A549 (cell line): ENCODE measurements around the gene HOXD10. TPM values are rescaled to one million over a fixed set of nuclear protein-coding genes. Genes with fewer than 3 reads are reported as not detected.

Source experiments
- ATAC-seq, 2 experiments: fragments of 200-7000 bp in 1 of 2; fragments of >200 bp in 1 of 2; cut with Nextera tagmentation in 1 of 2; cut with Tn5 transposase in 1 of 2; 3 replicates each; pipeline versions ENCODE4 v1.8.0 to v1.9.1; 2018 to 2020; ENCODE audit warnings: mild to moderate bottlenecking in 1 of 2, moderate library complexity in 1 of 2
- CTCF ChIA-PET: fragments of 300-600 bp; sonication (Branson Sonifier 250); formaldehyde crosslinking; extraction: SDS; loops from one replicate; lab custom pipeline; 2021; ENCODE audit warnings: antibody characterized with exemption, inconsistent platforms; lab: Yijun Ruan, JAX
- POLR2A ChIA-PET: fragments of 350-600 bp; formaldehyde crosslinking; extraction: SDS; loops from one replicate; lab custom pipeline; 2021; ENCODE audit warnings: antibody characterized with exemption, inconsistent platforms; lab: Yijun Ruan, JAX
- DNase-seq, 2 experiments: peaks; one replicate each; pipeline versions ENCODE4 v3.0.0 to v3.0.0-alpha.2; 2011 to 2016; ENCODE audit warnings: low read depth in 1 of 2, low spot score in 1 of 2
- FAIRE-seq: peaks from 2 replicates; lab custom pipeline; 2011; peaks lifted over from hg19 to GRCh38; lab: Jason Lieb, UNC
- H3K27ac ChIP-seq, 2 experiments: fragments of >200 bp; sonication (Bioruptor Twin); formaldehyde crosslinking; 3 replicates each; pipeline ENCODE4 v1.5.1; 2016 to 2017
- H3K4me1 ChIP-seq: fragments of >200 bp; sonication (Bioruptor Twin); formaldehyde crosslinking; 3 replicates; pipeline ENCODE4 v1.6.1; 2016
- H3K4me2 ChIP-seq: fragments of >200 bp; sonication (Bioruptor Twin); formaldehyde crosslinking; 3 replicates; pipeline ENCODE4 v1.6.1; 2016
- H3K4me3 ChIP-seq: fragments of >200 bp; sonication (Bioruptor Twin); formaldehyde crosslinking; 3 replicates; pipeline ENCODE4 v1.5.1; 2016
- H3K9me3 ChIP-seq: fragments of >200 bp; sonication (Bioruptor Twin); formaldehyde crosslinking; 3 replicates; pipeline ENCODE4 v1.6.1; 2016
- CEBPB ChIP-seq, 2 experiments: fragments of >200 bp in 1 of 2; sonication (Bioruptor Twin) in 1 of 2; formaldehyde crosslinking in 1 of 2; IDR thresholded peaks; 2 replicates each; pipeline ENCODE4 v1.6.1; 2012 to 2016
- CHD2 ChIP-seq: fragments of 150-350 bp; IDR thresholded peaks from 2 replicates; pipeline ENCODE4 v1.6.1; 2014; ENCODE audit warnings: low read length; ENCODE audit not compliant: partially characterized antibody
- EHF ChIP-seq: fragments of 250-450 bp; sonication (Bioruptor Pico); IDR thresholded peaks from 2 replicates; pipeline ENCODE4 v1.5.0; 2020; ENCODE audit warnings: mild to moderate bottlenecking
- EHMT2 ChIP-seq: fragments of 200-600 bp; sonication (generic); IDR thresholded peaks from 2 replicates; pipeline ENCODE4 v1.6.1; 2016; ENCODE audit warnings: antibody characterized with exemption, low read depth, mild to moderate bottlenecking, moderate library complexity
- FOSL2 ChIP-seq, 2 experiments: fragments of 450-650 bp in 1 of 2; fragments of >200 bp in 1 of 2; sonication (Bioruptor Twin) in 1 of 2; formaldehyde crosslinking; IDR thresholded peaks; 2 replicates each; pipeline versions ENCODE4 v1.5.0 to v1.6.1; 2016 to 2020; ENCODE audit warnings: mild to moderate bottlenecking in 1 of 2, moderate library complexity in 1 of 2
- HDAC2 ChIP-seq: fragments of 200-600 bp; sonication (generic); IDR thresholded peaks from 2 replicates; pipeline ENCODE4 v1.6.1; 2016
- HEYL ChIP-seq: fragments of 250-450 bp; sonication (Bioruptor Pico); IDR thresholded peaks from 2 replicates; pipeline ENCODE4 v1.8.0; 2021; ENCODE audit warnings: mild to moderate bottlenecking, moderate library complexity
- HOXA7 ChIP-seq: fragments of 250-450 bp; sonication (Bioruptor Pico); IDR thresholded peaks from 2 replicates; pipeline ENCODE4 v1.5.0; 2020; ENCODE audit warnings: mild to moderate bottlenecking, moderate library complexity
- HOXB13 ChIP-seq: fragments of 250-450 bp; sonication (Bioruptor Pico); IDR thresholded peaks from 2 replicates; pipeline ENCODE4 v1.5.0; 2020; ENCODE audit warnings: low read depth, mild to moderate bottlenecking, moderate library complexity
- KDM1A ChIP-seq: fragments of 200-600 bp; sonication (generic); IDR thresholded peaks from 2 replicates; pipeline ENCODE4 v1.6.1; 2016; ENCODE audit warnings: low read depth, mild to moderate bottlenecking
- KDM5A ChIP-seq: fragments of 200-600 bp; sonication (generic); IDR thresholded peaks from 2 replicates; pipeline ENCODE4 v1.6.1; 2016; ENCODE audit warnings: antibody characterized with exemption, mild to moderate bottlenecking
- MAFK ChIP-seq: fragments of 450-650 bp; IDR thresholded peaks from 2 replicates; pipeline ENCODE4 v1.6.1; 2014; ENCODE audit not compliant: partially characterized antibody
- MAZ ChIP-seq: fragments of 150-350 bp; IDR thresholded peaks from 2 replicates; pipeline ENCODE4 v1.6.1; 2014; ENCODE audit warnings: antibody characterized with exemption, low read depth, low read length, borderline replicate concordance
- MYC ChIP-seq: IDR thresholded peaks from 2 replicates; pipeline ENCODE4 v1.6.1; 2012; ENCODE audit warnings: mild to moderate bottlenecking, inconsistent platforms, low read length, improper control_type of control experiment, borderline replicate concordance
- POLR2AphosphoS2 ChIP-seq: conservative IDR thresholded peaks from 2 replicates; pipeline ENCODE4 v1.6.1; 2012; ENCODE audit warnings: low read length, improper control_type of control experiment, inconsistent platforms
- RFX5 ChIP-seq: fragments of 450-650 bp; IDR thresholded peaks from 2 replicates; pipeline ENCODE4 v1.7.1; 2014; ENCODE audit warnings: antibody characterized with exemption, mild to moderate bottlenecking, moderate library complexity
- RNF2 ChIP-seq: fragments of 200-600 bp; sonication (generic); IDR thresholded peaks from 2 replicates; pipeline ENCODE4 v1.6.1; 2016; ENCODE audit warnings: low read depth, mild to moderate bottlenecking, antibody characterized with exemption, moderate library complexity, borderline replicate concordance
- ZFP36 ChIP-seq: fragments of 450-650 bp; IDR thresholded peaks from 2 replicates; pipeline ENCODE4 v1.6.1; 2014; ENCODE audit warnings: borderline replicate concordance; ENCODE audit not compliant: partially characterized antibody
- ZNF302 ChIP-seq: fragments of 250-450 bp; sonication (Bioruptor Pico); IDR thresholded peaks from 2 replicates; pipeline ENCODE4 v1.9.0; 2021; ENCODE audit warnings: inconsistent platforms, mild to moderate bottlenecking, moderate library complexity
- WGBS: methylation state at CpG from one replicate; pipeline ENCODE4 v1.1.6; 2017; ENCODE audit errors: missing lambda C conversion rate; 5-methylcytosine and 5-hydroxymethylcytosine counted together
- polyA plus RNA-seq, 4 experiments: library from polyadenylated mRNA; depleted of rRNA in 3 of 4; stranded (reverse); fragments of >200 nt; fragmentation: RNase III in 1 of 4; extraction: RNeasy Plus Mini Kit Qiagen cat#74134 plus additional on column Dnase treatment in 1 of 4; gene quantifications; 2 replicates in 3 of 4; 3 replicates in 1 of 4; pipeline ENCODE4 v1.2.3, GENCODE V29; 2011 to 2017
- TF ChIP-seq, protein P1 (sequence below): fragments of 150-350 bp; IDR thresholded peaks from 2 replicates; pipeline ENCODE4 v1.6.1; 2014; ENCODE audit warnings: low read depth, mild to moderate bottlenecking, low read length
- TF ChIP-seq, protein P2 (sequence below): fragments of 250-450 bp; sonication (Bioruptor Pico); IDR thresholded peaks from 2 replicates; pipeline ENCODE4 v1.5.0; 2020; ENCODE audit warnings: low read depth, mild to moderate bottlenecking, moderate library complexity
- TF ChIP-seq, protein P3 (sequence below): fragments of >200 bp; sonication (Bioruptor Twin); formaldehyde crosslinking; IDR thresholded peaks from 3 replicates; pipeline ENCODE4 v1.5.1; 2016
- TF ChIP-seq, protein P4 (sequence below): IDR thresholded peaks from 2 replicates; pipeline ENCODE4 v1.6.1; 2012
- TF ChIP-seq, protein P5 (sequence below): fragments of 200-600 bp; sonication (generic); IDR thresholded peaks from 2 replicates; pipeline ENCODE4 v1.6.1; 2016; ENCODE audit warnings: antibody characterized with exemption, mild to moderate bottlenecking, moderate library complexity

The HOXD10 gene
- polyA plus RNA-seq, 2 of the 4 experiments (the other 2 are of a cell fraction), result 4.3 to 4.8 TPM

DNA sequence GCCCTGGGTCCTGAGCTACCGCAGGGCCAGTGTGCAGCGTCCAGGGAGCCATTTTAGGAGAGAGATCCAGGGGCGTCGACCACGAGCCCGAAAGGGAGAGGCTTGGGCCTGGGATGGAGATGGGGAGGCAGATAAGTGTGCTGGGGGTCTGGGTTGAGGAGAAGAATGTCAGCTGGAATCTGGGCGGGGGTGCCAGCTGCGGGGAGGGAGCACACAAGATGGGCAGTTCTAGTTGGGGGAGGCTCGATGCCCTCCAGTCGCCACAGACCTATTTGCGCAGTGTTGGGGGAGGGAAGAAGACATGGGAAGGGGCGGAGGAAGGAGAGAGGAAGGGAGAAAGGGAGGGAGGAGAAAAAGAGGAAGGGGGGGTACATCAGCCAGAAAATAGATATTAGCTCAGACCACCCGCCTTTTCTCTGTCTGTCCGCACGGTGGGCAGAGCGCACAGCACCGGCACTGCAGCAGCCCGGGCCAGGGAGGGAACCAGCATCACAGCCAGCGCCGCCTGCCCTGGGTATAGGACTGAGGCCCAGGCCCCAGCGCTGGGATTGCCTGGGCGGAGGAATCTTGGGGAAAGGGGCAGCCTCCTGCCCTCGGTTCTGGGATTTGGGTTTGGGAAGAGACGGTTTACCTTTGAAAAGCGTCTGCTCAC lies 11.4 kb upstream of the HOXD10 start:
- no peak for TF ChIP-seq KDM5A
- TF ChIP-seq, protein P1, sequence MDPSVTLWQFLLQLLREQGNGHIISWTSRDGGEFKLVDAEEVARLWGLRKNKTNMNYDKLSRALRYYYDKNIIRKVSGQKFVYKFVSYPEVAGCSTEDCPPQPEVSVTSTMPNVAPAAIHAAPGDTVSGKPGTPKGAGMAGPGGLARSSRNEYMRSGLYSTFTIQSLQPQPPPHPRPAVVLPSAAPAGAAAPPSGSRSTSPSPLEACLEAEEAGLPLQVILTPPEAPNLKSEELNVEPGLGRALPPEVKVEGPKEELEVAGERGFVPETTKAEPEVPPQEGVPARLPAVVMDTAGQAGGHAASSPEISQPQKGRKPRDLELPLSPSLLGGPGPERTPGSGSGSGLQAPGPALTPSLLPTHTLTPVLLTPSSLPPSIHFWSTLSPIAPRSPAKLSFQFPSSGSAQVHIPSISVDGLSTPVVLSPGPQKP, result no peak
- TF ChIP-seq RFX5, result no peak
- TF ChIP-seq MAFK, result no peak
- TF ChIP-seq, protein P2, sequence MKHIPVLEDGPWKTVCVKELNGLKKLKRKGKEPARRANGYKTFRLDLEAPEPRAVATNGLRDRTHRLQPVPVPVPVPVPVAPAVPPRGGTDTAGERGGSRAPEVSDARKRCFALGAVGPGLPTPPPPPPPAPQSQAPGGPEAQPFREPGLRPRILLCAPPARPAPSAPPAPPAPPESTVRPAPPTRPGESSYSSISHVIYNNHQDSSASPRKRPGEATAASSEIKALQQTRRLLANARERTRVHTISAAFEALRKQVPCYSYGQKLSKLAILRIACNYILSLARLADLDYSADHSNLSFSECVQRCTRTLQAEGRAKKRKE (CRISPR knock-in tag), result no peak
- TF ChIP-seq, protein P3, sequence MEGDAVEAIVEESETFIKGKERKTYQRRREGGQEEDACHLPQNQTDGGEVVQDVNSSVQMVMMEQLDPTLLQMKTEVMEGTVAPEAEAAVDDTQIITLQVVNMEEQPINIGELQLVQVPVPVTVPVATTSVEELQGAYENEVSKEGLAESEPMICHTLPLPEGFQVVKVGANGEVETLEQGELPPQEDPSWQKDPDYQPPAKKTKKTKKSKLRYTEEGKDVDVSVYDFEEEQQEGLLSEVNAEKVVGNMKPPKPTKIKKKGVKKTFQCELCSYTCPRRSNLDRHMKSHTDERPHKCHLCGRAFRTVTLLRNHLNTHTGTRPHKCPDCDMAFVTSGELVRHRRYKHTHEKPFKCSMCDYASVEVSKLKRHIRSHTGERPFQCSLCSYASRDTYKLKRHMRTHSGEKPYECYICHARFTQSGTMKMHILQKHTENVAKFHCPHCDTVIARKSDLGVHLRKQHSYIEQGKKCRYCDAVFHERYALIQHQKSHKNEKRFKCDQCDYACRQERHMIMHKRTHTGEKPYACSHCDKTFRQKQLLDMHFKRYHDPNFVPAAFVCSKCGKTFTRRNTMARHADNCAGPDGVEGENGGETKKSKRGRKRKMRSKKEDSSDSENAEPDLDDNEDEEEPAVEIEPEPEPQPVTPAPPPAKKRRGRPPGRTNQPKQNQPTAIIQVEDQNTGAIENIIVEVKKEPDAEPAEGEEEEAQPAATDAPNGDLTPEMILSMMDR, result no peak
- no peak for TF ChIP-seq HOXA7 (CRISPR knock-in tag)
- TF ChIP-seq HOXB13, result no peak
- TF ChIP-seq FOSL2 (IDR thresholded peaks at IDR 0.05), result no peak
- TF ChIP-seq FOSL2 (CRISPR knock-in tag; IDR thresholded peaks at IDR 0.05), result no peak
- TF ChIP-seq POLR2AphosphoS2, result no peak
- no peak for TF ChIP-seq RNF2
- TF ChIP-seq, protein P4, sequence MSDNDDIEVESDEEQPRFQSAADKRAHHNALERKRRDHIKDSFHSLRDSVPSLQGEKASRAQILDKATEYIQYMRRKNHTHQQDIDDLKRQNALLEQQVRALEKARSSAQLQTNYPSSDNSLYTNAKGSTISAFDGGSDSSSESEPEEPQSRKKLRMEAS, result no peak
- no peak for TF ChIP-seq CHD2
- no peak for TF ChIP-seq KDM1A
- no peak for TF ChIP-seq EHMT2
- no peak for TF ChIP-seq EHF (CRISPR knock-in tag)
- TF ChIP-seq HEYL (CRISPR knock-in tag), result no peak
- TF ChIP-seq CEBPB (IDR thresholded peaks at IDR 0.05), result no peak
- Histone ChIP-seq H3K27ac (peak overlapping the region; percentile 72 to 90), H3K4me2 (peak overlapping the region; percentile 97), H3K9me3 (no peaks in the 10 kb centered on the region), H3K4me3 (peak overlapping the region; percentile 56), H3K4me1 (peaks cover 30% of the 10 kb centered on the region)
- ATAC-seq (peak; percentile 6 to 50; a peak in 3 of 6 replicates), FAIRE-seq (no peak), DNase-seq (no peak)
- WGBS, result 75% methylated on average over 25 of the region's 25 CpGs
- CTCF ChIA-PET, result interaction anchor here (1.0 to 2.3 kb wide), 7 partner anchors 9 to 419 kb away, joined by 3 to 9 read pairs (median 3); no protein-coding TSS in a partner anchor
- POLR2A ChIA-PET, result interaction anchor here (1.2 kb wide), 1 partner anchor 164 kb away, joined by 3 read pairs; the partner anchor contains the start of gene MTX2

DNA sequence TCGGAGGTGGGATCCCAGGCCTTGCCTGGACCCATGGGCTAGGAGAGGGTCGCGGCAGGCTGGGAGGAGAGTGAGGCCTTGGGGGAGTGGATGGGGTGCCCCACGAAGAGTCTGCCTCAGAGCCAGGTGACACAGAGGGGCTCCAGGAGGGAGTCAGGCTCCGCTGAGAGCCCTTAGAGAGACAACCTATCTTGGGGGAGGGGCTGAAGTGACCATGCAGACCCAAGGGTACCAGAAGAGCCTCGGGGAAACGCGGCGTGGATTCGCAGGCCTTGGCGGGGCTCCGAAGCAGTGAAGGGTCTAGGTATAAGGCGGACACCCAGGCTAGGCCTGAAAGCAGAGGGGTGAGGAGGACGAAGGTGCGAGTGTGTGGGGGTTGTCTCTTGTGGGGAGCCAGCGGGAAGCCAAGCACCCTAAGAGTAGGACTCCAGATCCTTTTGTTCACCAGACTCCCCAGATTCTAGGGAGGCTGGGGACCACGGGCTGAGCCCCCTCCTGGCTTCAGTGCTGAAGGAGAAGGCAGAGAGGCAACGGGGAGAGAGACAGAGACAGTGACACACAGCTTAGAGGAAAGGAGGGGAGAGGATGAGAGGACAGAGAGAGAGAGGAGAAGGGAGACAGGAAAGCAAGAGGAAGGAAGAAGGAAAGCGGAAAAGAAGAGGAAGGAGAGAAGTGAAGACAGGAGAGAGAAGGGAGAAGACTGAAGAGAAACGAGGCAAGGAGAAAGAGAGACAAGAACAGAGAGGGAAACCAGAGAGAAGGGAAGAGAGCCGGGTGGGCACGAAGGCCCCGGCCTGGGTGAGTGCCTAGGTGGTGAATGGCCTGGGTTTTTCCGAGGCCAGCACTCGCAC lies 10.6 kb upstream of the HOXD10 start:
- peak overlapping the region in 1 of 2 experiments; percentile 90; a peak in 4 of 6 replicates for H3K27ac ChIP-seq
- H3K9me3 ChIP-seq, result no peaks in the 10 kb centered on the region
- POLR2A ChIA-PET, result interaction anchor here (0.6 to 0.7 kb wide), 2 partner anchors 531 to 1780 kb away, joined by 5 to 9 read pairs; no protein-coding TSS in a partner anchor
- 80% methylated on average over 25 of the region's 25 CpGs for WGBS
- CTCF ChIA-PET, result interaction anchor here (0.8 to 2.3 kb wide), 6 partner anchors 9 to 416 kb away, joined by 3 to 11 read pairs (median 4); no protein-coding TSS in a partner anchor
- FAIRE-seq, result no peak
- no peak for DNase-seq
- peak in 1 of 2 experiments; percentile 22; a peak in 4 of 6 replicates for ATAC-seq
- peaks cover 30% of the 10 kb centered on the region for H3K4me1 ChIP-seq
- peak overlapping the region; percentile 97 for H3K4me2 ChIP-seq
- peak overlapping the region; percentile 66 for H3K4me3 ChIP-seq
- TF ChIP-seq ZFP36 (no peak), HOXA7 (CRISPR knock-in tag) (no peak), ZNF302 (no peak), MAFK (no peak), HDAC2 (no peak), FOSL2 (IDR thresholded peaks at IDR 0.05) (no peak), FOSL2 (CRISPR knock-in tag; IDR thresholded peaks at IDR 0.05) (no peak), MAZ (no peak), MYC (no peak), RNF2 (no peak)
- TF ChIP-seq, protein P5, sequence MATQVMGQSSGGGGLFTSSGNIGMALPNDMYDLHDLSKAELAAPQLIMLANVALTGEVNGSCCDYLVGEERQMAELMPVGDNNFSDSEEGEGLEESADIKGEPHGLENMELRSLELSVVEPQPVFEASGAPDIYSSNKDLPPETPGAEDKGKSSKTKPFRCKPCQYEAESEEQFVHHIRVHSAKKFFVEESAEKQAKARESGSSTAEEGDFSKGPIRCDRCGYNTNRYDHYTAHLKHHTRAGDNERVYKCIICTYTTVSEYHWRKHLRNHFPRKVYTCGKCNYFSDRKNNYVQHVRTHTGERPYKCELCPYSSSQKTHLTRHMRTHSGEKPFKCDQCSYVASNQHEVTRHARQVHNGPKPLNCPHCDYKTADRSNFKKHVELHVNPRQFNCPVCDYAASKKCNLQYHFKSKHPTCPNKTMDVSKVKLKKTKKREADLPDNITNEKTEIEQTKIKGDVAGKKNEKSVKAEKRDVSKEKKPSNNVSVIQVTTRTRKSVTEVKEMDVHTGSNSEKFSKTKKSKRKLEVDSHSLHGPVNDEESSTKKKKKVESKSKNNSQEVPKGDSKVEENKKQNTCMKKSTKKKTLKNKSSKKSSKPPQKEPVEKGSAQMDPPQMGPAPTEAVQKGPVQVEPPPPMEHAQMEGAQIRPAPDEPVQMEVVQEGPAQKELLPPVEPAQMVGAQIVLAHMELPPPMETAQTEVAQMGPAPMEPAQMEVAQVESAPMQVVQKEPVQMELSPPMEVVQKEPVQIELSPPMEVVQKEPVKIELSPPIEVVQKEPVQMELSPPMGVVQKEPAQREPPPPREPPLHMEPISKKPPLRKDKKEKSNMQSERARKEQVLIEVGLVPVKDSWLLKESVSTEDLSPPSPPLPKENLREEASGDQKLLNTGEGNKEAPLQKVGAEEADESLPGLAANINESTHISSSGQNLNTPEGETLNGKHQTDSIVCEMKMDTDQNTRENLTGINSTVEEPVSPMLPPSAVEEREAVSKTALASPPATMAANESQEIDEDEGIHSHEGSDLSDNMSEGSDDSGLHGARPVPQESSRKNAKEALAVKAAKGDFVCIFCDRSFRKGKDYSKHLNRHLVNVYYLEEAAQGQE, result no peak
